GM23338 (cell line): ENCODE measurements around the gene TUBA4B. TPM values are rescaled to one million over a fixed set of nuclear protein-coding genes. Genes with fewer than 3 reads are reported as not detected.

Experiments used
- ATAC-seq: fragments of 200-7000 bp; cut with Tn5 transposase; 3 replicates; pipeline ENCODE4 v1.9.1; 2020
- DNase-seq: peaks from one replicate; pipeline ENCODE4 v3.0.0-alpha.2; 2015; ENCODE audit warnings: low spot score
- H2AFZ ChIP-seq: fragments of 200-600 bp; sonication (generic); 2 replicates; pipeline ENCODE4 v1.8.0; 2016; ENCODE audit warnings: antibody characterized with exemption, mild to moderate bottlenecking, moderate library complexity
- H3F3A ChIP-seq: fragments of 200-600 bp; sonication (generic); replicated peaks from 2 replicates; pipeline ENCODE4 v1.8.0; 2017; ENCODE audit warnings: antibody characterized with exemption, mixed run types, low read depth
- H3K27ac ChIP-seq: fragments of 200-600 bp; sonication (generic); 2 replicates; pipeline ENCODE4 v1.6.1; 2016; ENCODE audit warnings: low read depth
- H3K27me3 ChIP-seq: fragments of 200-600 bp; sonication (generic); 2 replicates; pipeline ENCODE4 v1.8.0; 2016; ENCODE audit warnings: mild to moderate bottlenecking, mixed run types, moderate library complexity; ENCODE audit not compliant: insufficient read depth
- H3K36me3 ChIP-seq: fragments of 200-600 bp; sonication (generic); 2 replicates; pipeline ENCODE4 v1.8.0; 2016; ENCODE audit warnings: mild to moderate bottlenecking; ENCODE audit not compliant: insufficient read depth
- H3K4me1 ChIP-seq: fragments of 200-600 bp; sonication (generic); 2 replicates; pipeline ENCODE4 v1.8.0; 2016; ENCODE audit warnings: mild to moderate bottlenecking, moderate library complexity; ENCODE audit not compliant: insufficient read depth
- H3K4me2 ChIP-seq: fragments of 200-600 bp; sonication (generic); 2 replicates; pipeline ENCODE4 v1.7.1; 2017; ENCODE audit warnings: mixed run types
- H3K4me3 ChIP-seq: fragments of 200-600 bp; sonication (generic); 2 replicates; pipeline ENCODE4 v1.6.1; 2016; ENCODE audit warnings: mixed run types
- H3K79me2 ChIP-seq: fragments of 200-600 bp; sonication (generic); replicated peaks from 2 replicates; pipeline ENCODE4 v1.8.0; 2017; ENCODE audit warnings: mild to moderate bottlenecking; ENCODE audit not compliant: insufficient read depth
- H3K9me2 ChIP-seq: fragments of 200-600 bp; sonication (generic); 2 replicates; pipeline ENCODE4 v1.8.0; 2017; ENCODE audit not compliant: insufficient read depth
- H4K20me1 ChIP-seq: fragments of 200-600 bp; sonication (generic); replicated peaks from 2 replicates; pipeline ENCODE4 v1.8.0; 2017; ENCODE audit warnings: mild to moderate bottlenecking; ENCODE audit not compliant: insufficient read depth
- H3K27ac Mint-ChIP-seq: 2 replicates; pipeline ENCODE4 v1.8.0; 2020; ENCODE audit warnings: inconsistent platforms, mild to moderate bottlenecking, moderate library complexity, mixed read lengths
- H3K27me3 Mint-ChIP-seq: 3 replicates; pipeline ENCODE4 v1.8.0; 2022; ENCODE audit warnings: low read depth, mild to moderate bottlenecking, moderate library complexity, mixed read lengths, inconsistent platforms; ENCODE audit not compliant: insufficient read depth, poor library complexity
- H3K36me3 Mint-ChIP-seq: 3 replicates; pipeline ENCODE4 v1.8.0; 2021; ENCODE audit warnings: low read depth, mild to moderate bottlenecking, inconsistent platforms, moderate library complexity, mixed read lengths
- H3K4me1 Mint-ChIP-seq: 3 replicates; pipeline ENCODE4 v1.8.0; 2020; ENCODE audit warnings: mild to moderate bottlenecking, inconsistent platforms, mixed read lengths
- H3K4me3 Mint-ChIP-seq: 3 replicates; pipeline ENCODE4 v1.8.0; 2021; ENCODE audit warnings: moderate library complexity, mild to moderate bottlenecking, inconsistent platforms, mixed read lengths
- H3K9me3 Mint-ChIP-seq: 3 replicates; pipeline ENCODE4 v1.8.0; 2020; ENCODE audit warnings: moderate library complexity, mild to moderate bottlenecking, inconsistent platforms, mixed read lengths
- EZH2 ChIP-seq: fragments of 200-600 bp; sonication (generic); IDR thresholded peaks from one replicate; pipeline ENCODE4 v1.8.0; 2017; ENCODE audit warnings: antibody characterized with exemption, mild to moderate bottlenecking, low read depth; ENCODE audit not compliant: unreplicated experiment
- JUNB ChIP-seq: IDR thresholded peaks from one replicate; pipeline ENCODE4 v1.6.1; 2016; ENCODE audit warnings: antibody characterized with exemption; ENCODE audit not compliant: unreplicated experiment
- NANOG ChIP-seq: IDR thresholded peaks from 2 replicates; pipeline ENCODE4 v1.6.1; 2016; ENCODE audit warnings: antibody characterized with exemption, borderline replicate concordance
- POLR2AphosphoS5 ChIP-seq: IDR thresholded peaks from 2 replicates; pipeline ENCODE4 v1.6.1; 2016; ENCODE audit warnings: antibody characterized with exemption, low read depth
- REST ChIP-seq: IDR thresholded peaks from one replicate; pipeline ENCODE4 v1.6.1; 2018; ENCODE audit warnings: antibody characterized with exemption; ENCODE audit not compliant: unreplicated experiment
- STAT1 ChIP-seq: IDR thresholded peaks from one replicate; pipeline ENCODE4 v1.6.1; 2016; ENCODE audit warnings: antibody characterized with exemption; ENCODE audit not compliant: unreplicated experiment
- ZNF114 ChIP-seq: fragments of 250-450 bp; sonication (Bioruptor Pico); IDR thresholded peaks from 2 replicates; pipeline ENCODE4 v1.5.0; 2020; ENCODE audit warnings: mild to moderate bottlenecking, moderate library complexity
- ZNF462 ChIP-seq: fragments of 250-450 bp; sonication (Bioruptor Pico); IDR thresholded peaks from 2 replicates; pipeline ENCODE4 v1.5.0; 2020; ENCODE audit warnings: mild to moderate bottlenecking, moderate library complexity
- polyA plus RNA-seq: library from polyadenylated mRNA; unstranded; fragments of >200 nt; fragmentation: Nextera tagmentation; extraction: Ambion mirVana; gene quantifications from 2 replicates; pipeline ENCODE4 v1.2.1, GENCODE V29; 2016
- total RNA-seq: library from RNA; depleted of rRNA; stranded (reverse); fragments of >200 nt; shearing (Covaris generic); gene quantifications from 2 replicates; pipeline ENCODE4 v1.2.3, GENCODE V29; 2014
- TF ChIP-seq, protein P1 (sequence below), 2 experiments: fragments of 200-600 bp in 1 of 2; sonication (generic) in 1 of 2; conservative IDR thresholded peaks; 2 replicates each; pipeline versions ENCODE4 v1.5.1 to v1.6.1; 2016 to 2017; ENCODE audit warnings: antibody characterized with exemption in 2 of 2, low read depth in 2 of 2, mild to moderate bottlenecking in 2 of 2, moderate library complexity in 1 of 2

The TUBA4B gene
- total and polyA plus RNA-seq, 2 experiments from 2014 or later = 0.14 TPM; not detected in 1

DNA sequence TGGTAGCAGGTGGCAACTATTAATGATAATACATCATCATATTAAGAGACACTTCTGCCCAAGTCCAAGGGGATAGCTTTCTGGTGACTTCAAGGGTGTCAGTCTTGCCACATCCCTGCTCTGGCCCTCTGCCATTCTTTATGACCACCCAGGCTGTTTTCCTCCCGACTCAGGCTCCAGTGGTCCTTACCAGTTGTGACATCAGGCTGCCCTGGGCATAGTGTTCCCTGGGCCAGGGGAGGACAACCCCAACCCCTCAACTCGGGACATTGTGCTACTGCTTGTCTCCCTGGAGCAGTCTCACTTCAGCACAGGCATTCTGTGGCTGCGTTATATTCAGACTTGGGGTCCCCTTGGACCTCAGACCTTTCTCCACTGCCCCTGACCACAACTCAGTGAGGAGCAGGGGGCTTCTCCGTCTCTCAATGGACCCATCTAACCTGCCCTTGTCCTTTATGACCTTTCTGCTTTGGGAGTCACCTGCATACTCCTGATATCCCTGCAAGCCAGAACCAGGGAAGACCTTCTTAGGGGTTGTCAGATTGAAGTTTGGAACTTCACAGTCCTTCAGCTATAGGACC, 39.0 kb downstream of the TUBA4B start (continued):
- TF ChIP-seq ZNF462 = no peak
- TF ChIP-seq ZNF114 (CRISPR knock-in tag) = no peak
- TF ChIP-seq, protein P1, sequence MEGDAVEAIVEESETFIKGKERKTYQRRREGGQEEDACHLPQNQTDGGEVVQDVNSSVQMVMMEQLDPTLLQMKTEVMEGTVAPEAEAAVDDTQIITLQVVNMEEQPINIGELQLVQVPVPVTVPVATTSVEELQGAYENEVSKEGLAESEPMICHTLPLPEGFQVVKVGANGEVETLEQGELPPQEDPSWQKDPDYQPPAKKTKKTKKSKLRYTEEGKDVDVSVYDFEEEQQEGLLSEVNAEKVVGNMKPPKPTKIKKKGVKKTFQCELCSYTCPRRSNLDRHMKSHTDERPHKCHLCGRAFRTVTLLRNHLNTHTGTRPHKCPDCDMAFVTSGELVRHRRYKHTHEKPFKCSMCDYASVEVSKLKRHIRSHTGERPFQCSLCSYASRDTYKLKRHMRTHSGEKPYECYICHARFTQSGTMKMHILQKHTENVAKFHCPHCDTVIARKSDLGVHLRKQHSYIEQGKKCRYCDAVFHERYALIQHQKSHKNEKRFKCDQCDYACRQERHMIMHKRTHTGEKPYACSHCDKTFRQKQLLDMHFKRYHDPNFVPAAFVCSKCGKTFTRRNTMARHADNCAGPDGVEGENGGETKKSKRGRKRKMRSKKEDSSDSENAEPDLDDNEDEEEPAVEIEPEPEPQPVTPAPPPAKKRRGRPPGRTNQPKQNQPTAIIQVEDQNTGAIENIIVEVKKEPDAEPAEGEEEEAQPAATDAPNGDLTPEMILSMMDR (conservative IDR thresholded peaks at IDR 0.05; ENCODE audit: low read depth in 2 of 2) = no peak
- TF ChIP-seq POLR2AphosphoS5 = no peak

- Mint-ChIP-seq H3K4me1 (0 out of 3 replicates have a peak, but pooled peaks cover 3% of the 10 kb centered on the region), H3K4me3 (no peak overlapping the region), H3K36me3 (no peaks in the 10 kb centered on the region; the same call in 2 of the 3 replicates), H3K27me3 (peaks cover 27% of the 10 kb centered on the region), H3K27ac (no peak overlapping the region), H3K9me3 (no peaks in the 10 kb centered on the region; the same call in 1 of the 3 replicates)
- Histone ChIP-seq H3K27ac (no peak overlapping the region), H3K27me3 (peaks cover 19% of the 10 kb centered on the region), H3K4me2 (no peak overlapping the region), H3K36me3 (no peaks in the 10 kb centered on the region), H4K20me1 (no peaks in the 10 kb centered on the region), H2AFZ (no peak overlapping the region), H3K4me1 (peaks cover 3% of the 10 kb centered on the region; the same call in 1 of the 2 replicates), H3F3A (peaks cover 5% of the 10 kb centered on the region; the same call in 1 of the 2 replicates), H3K4me3 (no peak overlapping the region), H3K9me2 (no peaks in the 10 kb centered on the region), H3K79me2 (no peaks in the 10 kb centered on the region)
- DNase-seq (no peak), ATAC-seq (no peak)
- TF ChIP-seq NANOG (no peak), REST (no peak), STAT1 (no peak), EZH2 (no peak), JUNB (no peak)
Measured at GRCh38 chr2:219292616-219293015, 39.6 kb downstream of the TUBA4B start.
